ENCODE results near the gene FRMD3. TPM values are rescaled to one million over a fixed set of nuclear protein-coding genes. Genes with fewer than 3 reads are reported as not detected.

The FRMD3 gene
- total and polyA plus RNA-seq, 2 donors (not counting 3 experiments of a cell fraction or from before 2014, with no cell fraction given) = 3.0 to 6.1 TPM

DNA sequence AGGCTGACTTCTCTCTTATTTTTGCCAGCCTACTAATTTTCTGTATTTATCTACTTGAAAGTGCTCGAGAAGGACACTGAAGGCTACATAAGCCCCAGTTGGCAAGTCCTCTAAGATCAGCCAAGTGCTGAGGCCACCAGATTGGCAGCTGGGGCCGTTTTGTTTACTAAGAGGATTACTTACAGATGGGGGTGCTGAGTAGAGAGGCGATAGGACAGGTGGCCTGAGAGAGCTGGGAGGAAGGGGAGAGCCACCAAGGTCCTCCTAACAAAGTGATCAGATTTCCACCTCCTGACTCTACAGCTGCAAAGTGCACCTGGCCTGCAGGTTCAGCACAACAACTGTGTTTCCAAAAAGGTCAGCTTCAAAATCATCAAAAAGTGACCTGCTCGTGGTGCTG lies 32.9 kb downstream of the FRMD3 start:
- ChIA-PET POLR2A (no interaction called here), CTCF (interaction anchor here (0.8 to 1.6 kb wide), 4 partner anchors 30 to 286 kb away, joined by 3 read pairs; partner anchors contain the start of gene FRMD3)
- dilution Hi-C loops (cut with MboI; ENCODE audit: extremely low pct_ligation_motif_present, low sequenced_read_pairs) = no loop called here

More for the DNA sequence above, 32.9 kb downstream of the FRMD3 start:
- no peaks in the 10 kb centered on the region for H3K36me3 ChIP-seq (ENCODE audit: control insufficient read depth in 2 of 2, extremely low read depth in 1 of 2, insufficient read depth in 2 of 2, low read length in 2 of 2)
- no peak overlapping the region for H3K27ac ChIP-seq (ENCODE audit: insufficient read depth, low read depth, low read length)
- H3K4me2 ChIP-seq (ENCODE audit: insufficient read depth, low read length) = no peak overlapping the region
- intact Hi-C loops (cut with micrococcal nuclease) = no loop called here
- BruUV-seq (replicated peaks) = no TSS peak
- TF ChIP-seq, protein P1, sequence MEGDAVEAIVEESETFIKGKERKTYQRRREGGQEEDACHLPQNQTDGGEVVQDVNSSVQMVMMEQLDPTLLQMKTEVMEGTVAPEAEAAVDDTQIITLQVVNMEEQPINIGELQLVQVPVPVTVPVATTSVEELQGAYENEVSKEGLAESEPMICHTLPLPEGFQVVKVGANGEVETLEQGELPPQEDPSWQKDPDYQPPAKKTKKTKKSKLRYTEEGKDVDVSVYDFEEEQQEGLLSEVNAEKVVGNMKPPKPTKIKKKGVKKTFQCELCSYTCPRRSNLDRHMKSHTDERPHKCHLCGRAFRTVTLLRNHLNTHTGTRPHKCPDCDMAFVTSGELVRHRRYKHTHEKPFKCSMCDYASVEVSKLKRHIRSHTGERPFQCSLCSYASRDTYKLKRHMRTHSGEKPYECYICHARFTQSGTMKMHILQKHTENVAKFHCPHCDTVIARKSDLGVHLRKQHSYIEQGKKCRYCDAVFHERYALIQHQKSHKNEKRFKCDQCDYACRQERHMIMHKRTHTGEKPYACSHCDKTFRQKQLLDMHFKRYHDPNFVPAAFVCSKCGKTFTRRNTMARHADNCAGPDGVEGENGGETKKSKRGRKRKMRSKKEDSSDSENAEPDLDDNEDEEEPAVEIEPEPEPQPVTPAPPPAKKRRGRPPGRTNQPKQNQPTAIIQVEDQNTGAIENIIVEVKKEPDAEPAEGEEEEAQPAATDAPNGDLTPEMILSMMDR (IDR thresholded peaks at IDR 0.05; ENCODE audit: extremely low read depth in 1 of 2, insufficient read depth in 1 of 2, low read depth in 1 of 2, low read length in 2 of 2) = no peak
- TF ChIP-seq JUN (IDR thresholded peaks at IDR 0.05; ENCODE audit: borderline replicate concordance, insufficient read depth, insufficient read length, low read depth) (no peak), MYC (IDR thresholded peaks at IDR 0.05; ENCODE audit: low read depth, low read length) (no peak), POLR2AphosphoS5 (IDR thresholded peaks at IDR 0.05; ENCODE audit: insufficient read depth, low read depth, low read length) (no peak), EZH2 (IDR thresholded peaks at IDR 0.05; ENCODE audit: borderline replicate concordance, low read depth, low read length, severe bottlenecking) (no peak), FOS (IDR thresholded peaks at IDR 0.05; ENCODE audit: borderline replicate concordance, insufficient read depth, low read length) (no peak), GATA2 (IDR thresholded peaks at IDR 0.05; ENCODE audit: insufficient read depth, insufficient read length, low read depth, low read length) (no peak), POLR2A (IDR thresholded peaks at IDR 0.05; ENCODE audit: low read depth, low read length) (no peak)
- TF ChIP-seq, protein P2, sequence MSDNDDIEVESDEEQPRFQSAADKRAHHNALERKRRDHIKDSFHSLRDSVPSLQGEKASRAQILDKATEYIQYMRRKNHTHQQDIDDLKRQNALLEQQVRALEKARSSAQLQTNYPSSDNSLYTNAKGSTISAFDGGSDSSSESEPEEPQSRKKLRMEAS (IDR thresholded peaks at IDR 0.05; ENCODE audit: insufficient read depth, insufficient read length) = no peak
- H3K9me3 ChIP-seq (replicated peaks; ENCODE audit: control insufficient read depth, insufficient read depth, low read length) = no peaks in the 10 kb centered on the region
- H3K9ac ChIP-seq (replicated peaks; ENCODE audit: extremely low read depth, insufficient read depth, low read length) = no peak overlapping the region
- H3K4me1 ChIP-seq (ENCODE audit: control insufficient read depth, extremely low read depth, insufficient read depth, low read length) = peaks cover 5% of the 10 kb centered on the region
- no peak overlapping the region for H2AFZ ChIP-seq (ENCODE audit: low read depth, low read length)
- H3K9me1 ChIP-seq (replicated peaks; ENCODE audit: control insufficient read depth, extremely low read depth, insufficient read depth, low read length) = no peaks in the 10 kb centered on the region
- DNase-seq (ENCODE audit: low read depth, low spot score) (no peak), FAIRE-seq (no peak)
- no peaks in the 10 kb centered on the region for H3K79me2 ChIP-seq (ENCODE audit: control insufficient read depth, insufficient read depth, low read length)
- no peak overlapping the region for H3K4me3 ChIP-seq (replicated peaks in 1 of 3; ENCODE audit: insufficient read depth in 1 of 3, low read depth in 1 of 3, low read length in 3 of 3)
- H4K20me1 ChIP-seq (replicated peaks; ENCODE audit: control insufficient read depth, extremely low read depth, insufficient read depth, low read length) = no peaks in the 10 kb centered on the region
- no peaks in the 10 kb centered on the region for H3K27me3 ChIP-seq (ENCODE audit: control insufficient read depth in 2 of 2, insufficient read depth in 2 of 2, low read length in 2 of 2)

Data from endothelial cell of umbilical vein (primary cell).